ENCODE measurements around the gene PPP3CB.

PPP3CB gene

GRCh38 chr10:73478636-73479035 is 17.2 kb downstream of the PPP3CB start:
- DNase-seq, result no peak

- no peak for DNase-seq
Measured at GRCh38 chr10:73471226-73471625, 24.6 kb downstream of the PPP3CB start.

- DNase-seq, result no peak
Measured at GRCh38 chr10:73469579-73469978, 26.2 kb downstream of the PPP3CB start.

GRCh38 chr10:73467206-73467605 is 28.6 kb downstream of the PPP3CB start:
- DNase-seq, result no peak

- no peak for DNase-seq
Measured at GRCh38 chr10:73465978-73466726, 29.7 kb downstream of the PPP3CB start.

- DNase-seq, result no peak
Measured at GRCh38 chr10:73460897-73461296, 34.9 kb downstream of the PPP3CB start.

- no peak for DNase-seq
Measured at GRCh38 chr10:73459683-73460314, 36.0 kb downstream of the PPP3CB start.

GRCh38 chr10:73456187-73456890 is 39.5 kb downstream of the PPP3CB start:
- no peak for DNase-seq

- DNase-seq, result no peak
Measured at GRCh38 chr10:73449113-73449512, 46.7 kb downstream of the PPP3CB start.

GRCh38 chr10:73448384-73448783 is 47.4 kb downstream of the PPP3CB start:
- DNase-seq, result no peak

- DNase-seq, result no peak
Measured at GRCh38 chr10:73446926-73447325, 48.9 kb downstream of the PPP3CB start.

- no peak for DNase-seq
Measured at GRCh38 chr10:73444457-73444856, 51.4 kb downstream of the PPP3CB start.

- DNase-seq, result no peak
Measured at GRCh38 chr10:73439605-73440312, 56.1 kb downstream of the PPP3CB start.

- no peak for DNase-seq
Measured at GRCh38 chr10:73439055-73439454, 56.8 kb downstream of the PPP3CB start.

- peak in 1 of 6 experiments; percentile 1 for DNase-seq
Measured at GRCh38 chr10:73433538-73433867, 62.3 kb downstream of the PPP3CB start, which contains the start of gene MSS51. Gene MSS51 (minus strand): TSS chr10:73433561. CDS start chr10:73428284, 5,277 bp downstream.

GRCh38 chr10:73432646-73433537 is 62.9 kb downstream of the PPP3CB start:
- DNase-seq, result no peak

- DNase-seq, result no peak
Measured at GRCh38 chr10:73426318-73426717, 69.5 kb downstream of the PPP3CB start.

GRCh38 chr10:73424478-73424877 is 71.3 kb downstream of the PPP3CB start:
- no peak for DNase-seq

GRCh38 chr10:73423309-73423708 is 72.5 kb downstream of the PPP3CB start:
- DNase-seq, result no peak

- DNase-seq, result no peak
Measured at GRCh38 chr10:73416571-73416970, 79.3 kb downstream of the PPP3CB start.

GRCh38 chr10:73414230-73414945 is 81.4 kb downstream of the PPP3CB start:
- peak in 2 of 6 experiments; percentile 24 to 53 for DNase-seq

All from stimulated activated naive CD4-positive, alpha-beta T cell (primary cell).